Breast epithelium (tissue), 3 donors: Measurements from ENCODE around the gene CXCL10.

Source experiments
- POLR2A ChIP-seq: fragments of 450-650 bp; IDR thresholded peaks from one replicate; pipeline ENCODE4 v1.6.1; 2016; ENCODE audit warnings: antibody characterized with exemption, mild to moderate bottlenecking, moderate library complexity
- TF ChIP-seq, protein P1 (sequence below), 3 donors: fragments of 450-650 bp; IDR thresholded peaks; one replicate each; pipeline ENCODE4 v1.5.1; 2016 to 2017; ENCODE audit warnings: antibody characterized with exemption in 3 of 3, mild to moderate bottlenecking in 3 of 3, moderate library complexity in 3 of 3

GRCh38 chr4:76036855-76037254 is 13.6 kb upstream of the CXCL10 start:
- TF ChIP-seq, protein P1, sequence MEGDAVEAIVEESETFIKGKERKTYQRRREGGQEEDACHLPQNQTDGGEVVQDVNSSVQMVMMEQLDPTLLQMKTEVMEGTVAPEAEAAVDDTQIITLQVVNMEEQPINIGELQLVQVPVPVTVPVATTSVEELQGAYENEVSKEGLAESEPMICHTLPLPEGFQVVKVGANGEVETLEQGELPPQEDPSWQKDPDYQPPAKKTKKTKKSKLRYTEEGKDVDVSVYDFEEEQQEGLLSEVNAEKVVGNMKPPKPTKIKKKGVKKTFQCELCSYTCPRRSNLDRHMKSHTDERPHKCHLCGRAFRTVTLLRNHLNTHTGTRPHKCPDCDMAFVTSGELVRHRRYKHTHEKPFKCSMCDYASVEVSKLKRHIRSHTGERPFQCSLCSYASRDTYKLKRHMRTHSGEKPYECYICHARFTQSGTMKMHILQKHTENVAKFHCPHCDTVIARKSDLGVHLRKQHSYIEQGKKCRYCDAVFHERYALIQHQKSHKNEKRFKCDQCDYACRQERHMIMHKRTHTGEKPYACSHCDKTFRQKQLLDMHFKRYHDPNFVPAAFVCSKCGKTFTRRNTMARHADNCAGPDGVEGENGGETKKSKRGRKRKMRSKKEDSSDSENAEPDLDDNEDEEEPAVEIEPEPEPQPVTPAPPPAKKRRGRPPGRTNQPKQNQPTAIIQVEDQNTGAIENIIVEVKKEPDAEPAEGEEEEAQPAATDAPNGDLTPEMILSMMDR (IDR thresholded peaks at IDR 0.05) = no peak
- TF ChIP-seq POLR2A = no peak
